Bronchial epithelial cell (primary cell): Measurements from ENCODE around the gene FZD4. TPM values are rescaled to one million over a fixed set of nuclear protein-coding genes. Genes with fewer than 3 reads are reported as not detected.
"Not testable (repeated sequence)": the region's sequence is repeated elsewhere in the genome, so short reads cannot be mapped to it uniquely, and the experiment has no call there.

Experiments used
- DNase-seq: peaks from one replicate; pipeline ENCODE4 v3.0.0-alpha.2; 2010; ENCODE audit warnings: low read depth
- FAIRE-seq: peaks from 2 replicates; lab custom pipeline; 2011; peaks lifted over from hg19 to GRCh38; lab: Jason Lieb, UNC
- H3K27me3 ChIP-seq: 2 replicates; pipeline ENCODE4 v1.5.1; 2011; ENCODE audit warnings: low read length; ENCODE audit not compliant: control insufficient read depth, insufficient read depth
- H3K36me3 ChIP-seq: 2 replicates; pipeline ENCODE4 v1.5.1; 2011; ENCODE audit warnings: low read length; ENCODE audit not compliant: control insufficient read depth, insufficient read depth
- H3K4me3 ChIP-seq: 2 replicates; pipeline ENCODE4 v1.5.1; 2011; ENCODE audit warnings: mild to moderate bottlenecking, low read depth, low read length, control low read depth
- total RNA-seq: library from RNA; depleted of rRNA; stranded (reverse); fragments of >200 nt; gene quantifications from 2 replicates; pipeline ENCODE4 v1.2.1, GENCODE V29; 2014
- TF ChIP-seq, protein P1 (sequence below): IDR thresholded peaks from 2 replicates; pipeline ENCODE4 v1.5.1; 2011; ENCODE audit warnings: mild to moderate bottlenecking, moderate library complexity, low read length, control low read depth, inconsistent platforms; ENCODE audit not compliant: insufficient read depth, severe bottlenecking

The FZD4 gene
- total RNA-seq, 1 donor from 2014 or later: 0.53 TPM

DNA sequence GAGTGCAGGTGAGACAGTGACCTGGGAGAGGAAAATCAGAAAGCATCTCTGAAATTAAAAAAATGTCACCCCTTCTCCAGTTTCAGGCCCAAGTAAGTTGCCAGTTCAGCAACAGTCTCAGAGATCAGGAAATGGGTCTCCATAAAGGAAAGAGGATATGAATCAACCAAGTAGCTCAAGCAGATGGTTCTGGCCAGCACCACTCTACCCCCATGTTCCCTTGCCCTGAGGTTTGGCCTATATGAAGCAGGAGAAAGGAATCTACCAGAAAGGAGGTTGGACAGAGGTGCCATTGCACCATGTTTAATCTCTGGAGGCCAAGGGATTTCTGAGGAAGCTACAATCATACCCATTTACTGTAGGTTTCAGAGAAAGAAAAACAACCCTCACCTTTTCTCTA lies 7.7 kb downstream of the FZD4 start:
- Histone ChIP-seq H3K36me3 (no peaks in the 10 kb centered on the region), H3K4me3 (no peak overlapping the region), H3K27me3 (no peaks in the 10 kb centered on the region)
- FAIRE-seq: no peak
- peak; percentile 30 for DNase-seq
- TF ChIP-seq, protein P1, sequence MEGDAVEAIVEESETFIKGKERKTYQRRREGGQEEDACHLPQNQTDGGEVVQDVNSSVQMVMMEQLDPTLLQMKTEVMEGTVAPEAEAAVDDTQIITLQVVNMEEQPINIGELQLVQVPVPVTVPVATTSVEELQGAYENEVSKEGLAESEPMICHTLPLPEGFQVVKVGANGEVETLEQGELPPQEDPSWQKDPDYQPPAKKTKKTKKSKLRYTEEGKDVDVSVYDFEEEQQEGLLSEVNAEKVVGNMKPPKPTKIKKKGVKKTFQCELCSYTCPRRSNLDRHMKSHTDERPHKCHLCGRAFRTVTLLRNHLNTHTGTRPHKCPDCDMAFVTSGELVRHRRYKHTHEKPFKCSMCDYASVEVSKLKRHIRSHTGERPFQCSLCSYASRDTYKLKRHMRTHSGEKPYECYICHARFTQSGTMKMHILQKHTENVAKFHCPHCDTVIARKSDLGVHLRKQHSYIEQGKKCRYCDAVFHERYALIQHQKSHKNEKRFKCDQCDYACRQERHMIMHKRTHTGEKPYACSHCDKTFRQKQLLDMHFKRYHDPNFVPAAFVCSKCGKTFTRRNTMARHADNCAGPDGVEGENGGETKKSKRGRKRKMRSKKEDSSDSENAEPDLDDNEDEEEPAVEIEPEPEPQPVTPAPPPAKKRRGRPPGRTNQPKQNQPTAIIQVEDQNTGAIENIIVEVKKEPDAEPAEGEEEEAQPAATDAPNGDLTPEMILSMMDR: no peak

DNA sequence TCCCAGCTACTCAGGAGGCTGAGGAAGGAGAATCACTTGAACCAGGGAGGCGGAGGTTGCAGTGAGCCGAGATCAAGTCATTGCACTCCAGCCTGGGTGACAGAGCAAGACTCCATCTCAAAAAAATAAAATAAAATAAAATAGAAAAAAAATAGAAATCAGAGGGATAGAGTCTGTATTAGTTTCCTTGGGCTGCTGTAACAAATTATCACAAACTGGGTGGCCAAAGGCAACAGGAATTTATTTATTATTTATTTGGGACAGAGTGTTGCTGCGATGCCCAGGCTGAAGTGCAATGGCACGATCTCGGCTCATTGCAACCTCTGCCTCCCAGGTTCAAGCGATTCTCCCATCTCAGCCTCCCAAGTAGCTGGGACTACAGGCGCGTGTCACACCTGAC lies 11.7 kb downstream of the FZD4 start:
- not testable (repeated sequence) for DNase-seq, FAIRE-seq, H3K27me3 ChIP-seq, H3K4me3 ChIP-seq, H3K36me3 ChIP-seq

DNA sequence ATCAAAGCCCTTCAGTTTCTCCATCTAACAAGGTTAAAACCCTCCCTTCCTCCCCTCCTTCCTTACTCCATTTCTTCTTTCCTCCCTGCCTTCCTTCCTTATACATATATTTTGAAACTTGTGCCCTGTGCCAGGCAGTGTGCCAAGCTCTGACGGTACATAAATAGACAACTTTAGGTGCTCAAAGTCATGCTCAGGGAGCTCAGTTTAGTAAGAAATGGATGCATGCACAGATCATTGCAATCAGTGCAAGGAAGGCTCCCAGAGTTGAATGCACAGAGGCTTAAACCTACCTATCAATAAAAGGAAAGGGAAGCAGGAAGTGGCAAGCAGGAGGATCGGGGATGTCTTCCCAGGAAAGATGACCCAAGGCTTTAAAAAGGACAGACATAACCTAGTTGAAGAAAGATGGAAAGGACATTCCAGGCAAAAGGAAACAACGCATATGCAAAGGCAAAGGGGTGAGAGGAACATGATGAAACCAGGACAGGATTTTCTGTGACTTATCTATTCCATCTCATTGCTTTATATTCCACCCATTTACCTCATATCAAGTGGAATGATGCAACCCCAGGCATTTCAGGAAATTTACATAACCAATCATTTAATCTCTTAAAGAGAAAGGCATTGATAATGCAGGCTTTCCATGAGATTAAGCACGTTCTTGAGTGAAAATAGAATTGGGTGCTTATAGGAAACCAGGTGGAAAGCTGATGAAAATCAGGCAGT lies 13.2 kb downstream of the FZD4 start:
- DNase-seq (no peak), FAIRE-seq (no peak)
- no peaks in the 10 kb centered on the region for H3K27me3 ChIP-seq
- TF ChIP-seq, protein P1: no peak
- H3K36me3 ChIP-seq: no peaks in the 10 kb centered on the region
- H3K4me3 ChIP-seq: no peak overlapping the region

DNA sequence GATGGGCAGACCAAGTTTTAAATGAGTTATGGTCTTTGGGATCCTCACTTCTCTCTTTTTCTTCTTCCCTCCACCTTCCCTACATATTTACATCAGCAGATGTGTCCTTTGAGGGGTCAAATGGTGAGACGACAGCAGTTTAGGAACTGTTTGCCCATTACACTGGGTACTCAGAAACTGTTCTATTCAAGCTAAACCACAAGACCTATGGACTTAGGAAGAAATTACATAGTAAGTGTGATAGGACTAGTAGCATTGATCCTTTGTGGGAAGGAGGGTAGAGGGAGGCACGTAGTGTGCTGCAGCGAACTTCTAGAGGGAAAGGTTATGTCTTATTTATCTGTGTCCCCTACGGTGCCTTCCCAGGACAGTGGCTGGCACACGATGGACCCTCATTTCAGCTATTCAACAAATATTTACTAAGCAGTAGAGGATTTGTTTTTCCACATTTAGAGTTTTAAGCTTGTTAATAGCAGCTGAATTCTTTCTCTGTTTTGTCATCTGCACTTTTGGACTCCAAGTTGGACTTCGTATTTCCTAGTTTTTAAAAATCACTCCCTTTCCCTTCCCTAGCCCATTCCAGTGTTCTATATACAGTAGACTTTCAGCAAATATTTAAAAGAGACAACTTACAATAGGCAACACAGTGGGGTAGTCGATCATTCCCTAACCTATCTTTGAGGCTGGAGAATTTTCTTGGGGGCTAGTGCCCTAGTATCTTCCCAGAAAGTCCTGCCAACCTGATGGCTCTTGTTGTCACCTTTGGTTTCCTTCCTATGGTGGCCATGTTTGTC lies 13.9 kb downstream of the FZD4 start:
- Histone ChIP-seq H3K36me3 (no peaks in the 10 kb centered on the region), H3K27me3 (no peaks in the 10 kb centered on the region), H3K4me3 (no peak overlapping the region)
- TF ChIP-seq, protein P1: no peak
- FAIRE-seq: no peak
- no peak for DNase-seq

DNA sequence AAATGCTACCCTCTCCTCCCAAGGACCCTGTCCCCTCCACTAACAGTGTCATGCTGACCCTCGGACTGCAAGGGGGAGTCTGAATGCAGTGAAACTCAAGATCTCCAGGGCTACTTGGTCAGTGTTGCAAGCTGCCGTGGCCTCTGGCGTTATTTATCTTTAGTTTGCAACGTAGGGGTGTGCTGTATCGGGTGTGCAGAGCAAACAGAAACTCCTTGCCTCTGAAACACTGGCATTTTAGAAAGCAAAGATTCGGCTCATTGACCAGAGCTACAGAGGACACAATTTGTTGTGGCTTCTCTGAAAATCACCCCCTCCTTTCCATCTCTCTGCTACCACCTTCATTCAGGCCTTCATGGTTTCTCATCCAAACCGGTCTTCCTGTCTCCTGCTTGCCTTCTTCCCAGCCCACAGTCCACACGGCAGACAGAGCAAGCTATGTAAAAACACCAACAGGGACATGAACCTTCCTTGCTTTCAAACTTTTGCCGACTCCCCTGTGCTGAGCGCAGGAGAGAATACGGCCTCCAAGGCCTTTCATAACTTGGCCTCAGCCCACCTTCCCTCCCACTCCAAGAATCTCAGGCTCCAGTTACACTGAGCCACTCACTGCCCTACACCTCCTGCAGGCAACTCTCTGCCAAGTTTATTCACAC lies 14.9 kb downstream of the FZD4 start:
- no peaks in the 10 kb centered on the region for H3K36me3 ChIP-seq
- DNase-seq: peak; percentile 35
- H3K27me3 ChIP-seq: no peaks in the 10 kb centered on the region
- H3K4me3 ChIP-seq: no peak overlapping the region
- no peak for FAIRE-seq
- TF ChIP-seq, protein P1: no peak
